ENCODE data around the gene ZNF684.

ZNF684 gene

DNA sequence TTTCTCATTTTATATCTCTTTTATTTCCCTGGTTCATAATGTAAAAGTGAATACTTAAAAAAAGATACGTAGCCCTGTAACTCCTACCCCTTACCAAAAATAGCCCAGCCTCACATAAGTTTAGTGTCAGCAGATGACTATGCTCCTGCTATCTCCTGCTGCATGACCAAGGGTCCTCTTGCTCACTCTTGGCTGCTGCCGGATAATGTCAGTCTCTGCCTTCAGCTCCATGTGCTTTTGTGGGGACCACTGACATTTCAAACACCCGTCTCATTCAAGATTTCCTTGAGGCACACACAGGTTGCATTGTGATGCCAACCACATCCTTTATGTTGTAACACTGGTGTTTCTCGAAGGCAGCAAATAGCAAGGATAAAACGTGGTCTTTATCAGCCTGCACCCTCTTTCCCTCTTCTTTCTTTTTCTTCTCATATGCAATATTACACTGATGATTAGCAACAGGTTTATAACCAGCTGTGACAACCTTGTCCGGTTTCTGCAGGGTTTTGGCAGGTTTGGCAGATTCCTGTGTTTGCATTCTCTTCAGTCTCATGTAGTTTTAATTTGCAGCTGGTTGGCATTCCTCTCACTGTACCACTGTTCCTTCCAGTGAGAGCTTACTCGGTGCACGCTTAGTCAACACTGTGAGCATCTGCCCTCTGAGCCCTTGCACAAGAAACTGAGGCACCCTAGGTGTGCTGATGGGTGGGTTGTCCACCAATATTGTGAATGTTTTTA, 62.2 kb downstream of the ZNF684 start:
- H3K9me3 Mint-ChIP-seq: no peaks in the 10 kb centered on the region
- H3K27ac Mint-ChIP-seq: peak overlapping the region; percentile 54
- intact Hi-C loops (cut with micrococcal nuclease): loop anchor here (5.0 kb wide), 1 partner anchor 254 kb away; no protein-coding TSS in a partner anchor

GRCh38 chr1:40594187-40594531, 62.7 kb downstream of the ZNF684 start:
- intact Hi-C loops (cut with micrococcal nuclease): loop anchor here (5.0 kb wide), 1 partner anchor 253 kb away; no protein-coding TSS in a partner anchor
- Mint-ChIP-seq H3K27me3 (peaks cover 4% of the 10 kb centered on the region), H3K9me3 (no peaks in the 10 kb centered on the region), H3K27ac (no peak overlapping the region), H3K4me3 (no peak overlapping the region), H3K4me1 (ENCODE audit: low read depth) (peaks cover 37% of the 10 kb centered on the region), H3K36me3 (ENCODE audit: low read depth) (no peaks in the 10 kb centered on the region)

More for the DNA sequence above, 62.2 kb downstream of the ZNF684 start:
- Mint-ChIP-seq H3K4me1 (ENCODE audit: low read depth) (peaks cover 31% of the 10 kb centered on the region), H3K27me3 (peaks cover 4% of the 10 kb centered on the region), H3K4me3 (no peak overlapping the region), H3K36me3 (ENCODE audit: low read depth) (no peaks in the 10 kb centered on the region)

DNA sequence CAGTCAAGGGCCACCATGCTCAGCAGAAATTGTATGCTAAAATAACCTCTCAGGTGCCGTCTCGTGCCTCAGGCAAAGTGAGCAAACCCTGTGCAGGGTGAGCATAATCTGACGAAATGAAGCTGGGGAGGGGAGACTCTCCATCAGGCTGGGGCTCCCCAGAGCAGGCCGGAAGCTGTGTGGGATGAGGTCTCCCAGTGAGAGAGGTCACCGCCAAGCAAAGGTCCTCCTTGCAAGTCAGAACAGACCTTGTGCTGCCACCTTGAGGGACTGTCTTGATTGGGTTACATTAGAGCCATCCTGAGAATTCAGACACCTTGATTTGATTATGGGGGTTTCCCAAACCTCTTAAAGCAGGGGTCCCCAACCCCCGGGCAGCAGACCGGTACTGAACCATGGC, 64.2 kb downstream of the ZNF684 start:
- peaks cover 3% of the 10 kb centered on the region for H3K27me3 Mint-ChIP-seq
- H3K9me3 Mint-ChIP-seq: no peaks in the 10 kb centered on the region
- H3K4me1 Mint-ChIP-seq (ENCODE audit: low read depth): peaks cover 46% of the 10 kb centered on the region
- H3K36me3 Mint-ChIP-seq (ENCODE audit: low read depth): no peaks in the 10 kb centered on the region
- peak overlapping the region; percentile 37 for H3K27ac Mint-ChIP-seq
- no peak overlapping the region for H3K4me3 Mint-ChIP-seq
- intact Hi-C loops (cut with micrococcal nuclease): no loop called here
